HG03354 (cell line): Measurements from ENCODE around the gene POLR3B.

Experiments used
- ATAC-seq: cut with Tn5 transposase; IDR thresholded peaks from one replicate; pipeline ENCODE4 v1.9.1; 2021; ENCODE audit warnings: mild to moderate bottlenecking; ENCODE audit not compliant: unreplicated experiment, poor library complexity, severe bottlenecking

Gene POLR3B

DNA sequence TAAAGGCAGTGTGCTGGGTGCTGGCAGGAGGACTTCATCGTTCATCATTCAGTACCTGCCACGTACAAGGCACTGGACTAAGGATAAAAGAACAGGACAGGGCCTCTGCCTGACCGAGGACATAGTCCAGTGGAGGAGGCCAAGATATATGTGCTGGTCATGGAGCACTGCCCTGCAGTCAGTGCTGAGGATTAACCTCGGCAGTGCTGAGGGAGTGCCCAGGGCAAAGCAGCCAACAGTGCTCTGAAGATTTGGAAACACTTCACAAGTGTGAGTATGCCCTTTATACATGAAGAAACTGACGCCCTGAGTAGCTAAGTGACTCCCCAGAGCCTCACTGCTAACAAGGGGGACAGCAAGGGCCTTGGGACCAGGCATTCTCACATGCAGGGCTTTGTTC lies 153.8 kb downstream of the POLR3B start:
- ATAC-seq = no peak

DNA sequence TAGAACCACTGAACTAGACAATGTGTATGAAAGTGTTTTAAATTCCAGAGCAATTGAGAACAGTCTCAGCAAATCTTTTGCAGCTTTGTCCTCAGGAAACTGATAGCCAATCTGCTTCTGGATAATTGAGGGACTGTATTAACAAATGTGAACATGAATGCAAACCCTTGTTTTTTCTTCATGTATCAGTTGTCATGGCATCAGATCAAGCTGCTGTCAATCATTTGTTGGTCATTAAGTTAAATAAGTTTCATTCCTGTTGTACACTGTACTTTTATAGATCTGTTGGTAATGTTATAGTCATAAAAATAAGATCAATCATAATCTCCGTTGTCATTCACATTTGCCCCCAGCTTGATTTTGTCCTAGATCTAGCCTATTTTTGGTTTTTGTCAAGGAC lies 159.8 kb downstream of the POLR3B start:
- ATAC-seq = no peak

DNA sequence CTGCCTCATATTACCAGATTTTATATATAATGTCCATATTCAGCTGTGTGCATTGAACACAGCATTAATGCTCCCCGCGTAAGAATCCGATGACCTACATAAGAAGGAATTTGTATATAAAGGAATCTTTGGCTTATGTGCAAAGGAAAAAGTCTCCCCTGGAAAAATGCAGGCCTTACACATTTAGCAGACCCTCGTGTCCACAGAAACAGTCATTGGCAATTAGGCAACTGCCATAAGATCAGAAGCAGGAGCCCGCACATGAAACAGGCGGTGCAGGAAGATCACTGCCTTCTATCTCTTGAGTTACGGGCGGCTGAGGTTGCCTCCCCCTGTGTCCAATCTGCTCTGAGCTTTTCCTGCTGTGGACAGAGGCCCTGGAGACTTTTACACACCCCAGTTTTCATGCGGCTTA lies 162.1 kb downstream of the POLR3B start:
- ATAC-seq = no peak

DNA sequence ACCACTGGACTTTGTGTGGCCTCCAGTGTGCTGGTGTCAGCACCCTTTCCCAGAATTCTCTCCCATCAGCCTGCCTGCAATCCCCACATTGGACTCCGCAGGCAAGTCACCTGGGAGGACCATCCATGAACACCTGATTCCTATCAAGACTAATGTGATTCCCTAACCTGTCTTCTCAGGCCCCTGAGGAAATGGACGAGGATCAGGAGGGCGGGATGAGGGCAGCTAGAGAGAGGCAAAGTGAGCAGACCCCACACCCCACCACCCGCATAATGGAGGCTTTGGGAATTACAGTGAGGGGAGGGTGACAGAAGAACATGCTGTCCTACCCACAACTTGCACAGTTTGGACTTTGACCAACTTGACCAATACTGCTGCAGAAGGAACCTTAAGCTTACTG lies 164.4 kb downstream of the POLR3B start:
- ATAC-seq = no peak

DNA sequence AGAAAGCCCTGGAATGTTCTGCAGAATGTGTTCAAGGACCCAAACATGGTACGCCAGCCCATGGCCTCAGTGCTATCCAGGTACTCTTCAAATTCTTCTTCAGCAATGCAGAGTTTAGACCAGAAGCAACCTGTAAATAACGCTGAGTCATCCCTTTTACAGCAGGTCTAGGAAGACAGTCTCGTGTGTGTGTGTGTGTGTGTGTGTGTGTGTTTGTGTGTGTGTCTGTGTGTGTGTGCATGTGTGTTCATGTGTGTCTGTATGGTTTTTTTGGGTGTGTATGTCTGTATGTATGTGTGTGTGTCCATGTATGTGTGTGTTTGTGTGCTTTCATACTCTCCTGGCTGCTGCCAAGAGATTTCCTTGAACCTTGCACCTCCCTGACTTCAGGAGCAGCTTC lies 165.2 kb downstream of the POLR3B start:
- ATAC-seq = no peak

DNA sequence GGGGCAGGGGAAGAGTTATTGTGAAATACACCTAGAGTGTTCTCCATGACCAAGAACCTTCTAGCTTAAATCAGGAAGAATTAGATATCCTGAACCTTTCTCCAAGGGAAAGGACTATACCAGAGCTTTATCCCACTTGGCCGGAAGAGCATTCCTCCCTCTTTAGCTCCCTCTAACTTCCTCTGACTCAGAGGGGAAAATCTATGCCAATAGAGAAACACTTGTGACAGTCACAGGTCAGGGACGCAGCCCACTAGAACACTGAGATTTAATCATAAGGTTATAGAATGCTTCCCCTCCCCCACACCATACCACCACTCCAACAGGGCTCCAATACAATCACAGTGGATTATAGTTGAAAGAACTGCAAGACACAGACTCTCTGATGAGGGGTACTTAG lies 169.8 kb downstream of the POLR3B start:
- no peak for ATAC-seq

DNA sequence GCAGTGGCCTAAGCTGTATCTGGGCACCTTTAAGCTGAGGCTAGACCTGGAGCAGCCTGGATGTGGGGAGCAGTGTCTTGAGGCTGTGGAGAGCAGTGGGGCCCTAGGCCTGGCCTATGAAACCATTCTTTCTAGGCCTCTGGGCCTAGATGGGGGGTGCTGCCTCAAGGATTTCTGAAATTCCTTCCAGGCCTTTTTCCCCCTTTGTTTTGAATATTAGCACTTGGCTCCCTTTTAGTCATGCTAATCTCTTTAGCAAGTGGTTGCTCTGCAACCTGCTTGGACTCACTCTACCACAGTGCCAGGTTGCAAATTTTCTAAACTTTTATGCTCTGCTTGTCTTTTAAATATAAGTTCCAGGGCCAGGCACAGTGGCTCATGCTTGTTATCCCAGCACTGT lies 183.7 kb downstream of the POLR3B start:
- ATAC-seq = no peak

DNA sequence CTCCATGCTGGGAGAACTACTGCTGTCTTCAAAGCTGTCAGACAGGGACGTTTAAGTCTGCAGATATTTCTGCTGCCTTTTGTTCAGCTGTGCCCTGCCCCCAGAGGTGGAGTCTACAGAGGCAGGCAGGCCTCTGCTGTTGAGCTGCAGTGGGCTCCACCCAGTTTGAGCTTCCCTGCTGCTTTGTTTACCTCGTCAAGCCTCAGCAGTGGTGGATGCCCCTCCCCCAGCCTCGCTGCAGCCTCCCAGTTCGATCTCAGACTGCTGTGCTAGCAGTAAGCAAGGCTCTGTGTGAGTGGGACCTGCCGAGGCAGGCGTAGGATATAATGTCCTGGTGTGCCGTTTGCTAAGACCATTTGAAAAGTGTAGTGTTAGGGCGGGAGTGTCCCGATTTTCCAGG lies 193.9 kb downstream of the POLR3B start:
- ATAC-seq = no peak

DNA sequence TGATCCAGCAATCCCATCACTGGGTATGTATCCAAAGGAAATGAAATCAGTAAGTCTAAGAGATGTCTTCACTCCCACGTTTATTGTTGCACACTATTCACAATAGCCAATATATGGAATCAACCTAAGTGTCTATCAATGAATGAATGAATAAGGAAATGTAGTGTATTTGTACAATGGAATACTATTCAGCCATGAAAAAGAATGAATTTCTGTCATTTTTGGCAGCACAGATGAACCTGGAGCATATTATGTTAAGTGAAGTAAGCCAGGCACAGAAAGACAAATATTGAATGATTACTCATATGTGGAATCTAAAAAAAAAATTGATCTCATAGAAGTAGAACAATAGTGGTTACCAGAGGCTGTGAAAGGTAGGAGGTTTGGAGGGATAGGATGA lies 194.7 kb downstream of the POLR3B start:
- no peak for ATAC-seq
